Measurements from ENCODE around the gene TMEM259. TPM values are rescaled to one million over a fixed set of nuclear protein-coding genes. Genes with fewer than 3 reads are reported as not detected.

The TMEM259 gene
- total RNA-seq, 1 experiment from 2014 or later: 171 TPM

DNA sequence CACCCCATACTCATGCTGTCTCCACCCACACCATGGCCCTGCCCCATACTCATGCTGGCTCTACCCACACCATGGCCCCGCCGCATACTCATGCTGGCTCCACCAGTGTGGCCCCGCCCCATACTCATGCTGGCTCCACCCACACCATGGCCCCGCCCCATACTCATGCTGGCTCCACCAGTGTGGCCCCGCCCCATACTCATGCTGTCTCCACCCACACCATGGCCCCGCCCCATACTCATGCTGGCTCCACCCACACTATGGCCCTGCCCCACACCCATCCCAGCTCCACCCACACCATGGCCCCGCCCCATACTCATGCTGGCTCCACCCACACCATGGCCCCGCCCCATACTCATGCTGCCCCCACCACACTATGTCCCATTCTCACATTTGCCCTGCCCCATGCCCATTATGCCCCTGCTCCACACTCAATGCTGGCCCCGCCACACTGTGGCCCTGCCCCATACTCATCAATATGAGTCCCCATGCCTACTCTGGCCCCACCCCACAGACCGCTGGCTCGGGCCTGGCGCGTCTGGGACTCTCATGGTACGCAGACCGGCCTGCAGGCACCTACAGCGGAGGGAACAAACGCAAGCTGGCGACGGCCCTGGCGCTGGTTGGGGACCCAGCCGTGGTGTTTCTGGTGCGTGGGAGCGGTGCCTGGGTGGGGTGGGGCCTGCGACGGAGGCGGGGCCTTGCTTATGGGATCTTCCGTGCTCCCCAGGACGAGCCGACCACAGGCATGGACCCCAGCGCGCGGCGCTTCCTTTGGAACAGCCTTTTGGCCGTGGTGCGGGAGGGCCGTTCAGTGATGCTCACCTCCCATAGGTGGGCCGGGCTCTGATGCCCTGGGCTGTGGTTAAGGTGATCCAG, 42.3 kb upstream of the TMEM259 start:
- Histone ChIP-seq H4K20me1 (ENCODE audit: control insufficient read depth, insufficient read depth, insufficient read length) (no peaks in the 10 kb centered on the region), H3K4me2 (ENCODE audit: insufficient read depth, insufficient read length, low read length) (no peak overlapping the region), H2BK15ac (ENCODE audit: low read depth, low read length) (no peak overlapping the region), H3K9ac (ENCODE audit: extremely low read depth, insufficient read length, low read length) (no peak overlapping the region), H4K8ac (replicated peaks; ENCODE audit: insufficient read length, low read depth, low read length) (no peak overlapping the region), H2BK120ac (ENCODE audit: low read depth, low read length, poor library complexity, severe bottlenecking) (no peak overlapping the region), H3K79me1 (ENCODE audit: insufficient read depth, low read depth, low read length, poor library complexity, severe bottlenecking) (no peaks in the 10 kb centered on the region), H2BK12ac (ENCODE audit: insufficient read length, low read depth, low read length) (no peak overlapping the region), H3K23ac (ENCODE audit: insufficient read length, low read depth, low read length) (no peak overlapping the region), H2BK20ac (ENCODE audit: low read depth, low read length, poor library complexity, severe bottlenecking) (no peak overlapping the region), H4K91ac (ENCODE audit: insufficient read length, low read depth, low read length) (no peak overlapping the region), H4K5ac (ENCODE audit: insufficient read length, low read depth, low read length) (no peak overlapping the region), H2BK5ac (ENCODE audit: insufficient read length, low read length) (no peak overlapping the region), H3K79me2 (ENCODE audit: insufficient read depth, low read length) (no peaks in the 10 kb centered on the region), H3K4me1 (ENCODE audit: insufficient read depth, low read length) (peaks cover 5% of the 10 kb centered on the region; the same call in 1 of the 2 replicates), H3K4ac (ENCODE audit: low read depth, low read length) (no peak overlapping the region), H3K56ac (ENCODE audit: insufficient read length, low read depth, low read length) (no peak overlapping the region), H3K9me3 (ENCODE audit: control insufficient read depth, low read depth, low read length) (peaks cover 4% of the 10 kb centered on the region), H2AK5ac (ENCODE audit: insufficient read length, low read length) (no peak overlapping the region), H2AFZ (ENCODE audit: low read length) (no peak overlapping the region), H3T11ph (ENCODE audit: low read length) (no peak overlapping the region), H3K27ac (ENCODE audit: insufficient read length, low read depth, low read length) (no peak overlapping the region), H3K27me3 (ENCODE audit: insufficient read depth, low read length) (no peaks in the 10 kb centered on the region; the same call in 1 of the 2 replicates), H3K14ac (ENCODE audit: insufficient read depth, low read length) (no peak overlapping the region), H3K18ac (ENCODE audit: insufficient read length, low read depth, low read length) (no peak overlapping the region), H3K23me2 (ENCODE audit: insufficient read length, low read depth, low read length, poor library complexity, severe bottlenecking) (peaks cover 22% of the 10 kb centered on the region)
- H3K4me3 Mint-ChIP-seq: peak overlapping the region in 1 of 2 experiments; percentile 48; a peak in 2 of 5 replicates
- H3K9me3 Mint-ChIP-seq: no peaks in the 10 kb centered on the region
- peaks cover 18% of the 10 kb centered on the region for H3K27me3 Mint-ChIP-seq (ENCODE audit: low read depth)
- no peak for TF ChIP-seq CTCF (conservative IDR thresholded peaks at IDR 0.05)
- DNase-seq: no peak
- no CpG with 5 or more reads among the region's 37 CpGs for WGBS (ENCODE audit: extremely low coverage, insufficient read length, low lambda C conversion rate)
- 0 out of 7 replicates have a peak overlapping the region, but pooled peaks of 1 of the 3 experiments have one; percentile 57 for H3K27ac Mint-ChIP-seq
- H3K36me3 Mint-ChIP-seq (ENCODE audit: insufficient read depth in 1 of 3, low read depth in 3 of 3): peaks cover 0 to 5% (median 0%) of the 10 kb centered on the region in 3 experiments; a peak in 1 of 7 replicates
- peaks cover 11 to 35% of the 10 kb centered on the region in 2 experiments for H3K4me1 Mint-ChIP-seq

Measured in H9 (cell line).